ENCODE data around the gene WDSUB1.

WDSUB1 gene

GRCh38 chr2:159307942-159308341 lies 21.4 kb upstream of the WDSUB1 start:
- H3K4ac ChIP-seq (ENCODE audit: low read depth in 1 of 2, low read length in 2 of 2) = no peak overlapping the region
- H3K27me3 ChIP-seq (ENCODE audit: control insufficient read depth in 1 of 2, insufficient read depth in 1 of 2, low read length in 2 of 2) = no peaks in the 10 kb centered on the region
- H3K14ac ChIP-seq (ENCODE audit: low read length in 2 of 2) = no peak overlapping the region
- H4K91ac ChIP-seq (ENCODE audit: low read length) = no peak overlapping the region
- H3K9me3 ChIP-seq (ENCODE audit: control insufficient read depth, low read length) = peaks cover 6% of the 10 kb centered on the region
- H2BK12ac ChIP-seq (ENCODE audit: low read length in 2 of 2) = no peak overlapping the region
- H3K79me1 ChIP-seq (replicated peaks; ENCODE audit: low read length, poor library complexity, severe bottlenecking) = no peaks in the 10 kb centered on the region
- no peak for DNase-seq
- H3K27ac ChIP-seq (ENCODE audit: low read length, poor library complexity, severe bottlenecking) = no peak overlapping the region
- no peak overlapping the region for H2AFZ ChIP-seq (ENCODE audit: low read depth, low read length)
- H3K23ac ChIP-seq (ENCODE audit: low read length in 2 of 2) = no peak overlapping the region
- H3K9ac ChIP-seq (ENCODE audit: low read length) = no peak overlapping the region
- no peak overlapping the region for H4K8ac ChIP-seq (ENCODE audit: low read length)
- H2BK15ac ChIP-seq (ENCODE audit: low read depth, poor library complexity, severe bottlenecking) = no peak overlapping the region
- H3K4me3 ChIP-seq (ENCODE audit: insufficient read depth in 1 of 2, low read depth in 1 of 2, low read length in 2 of 2) = no peak overlapping the region
- H2BK120ac ChIP-seq (ENCODE audit: low read depth, low read length) = no peak overlapping the region
- H3K4me1 ChIP-seq (ENCODE audit: control insufficient read depth, insufficient read depth, low read depth, low read length) = no peaks in the 10 kb centered on the region
- H3K36me3 ChIP-seq (ENCODE audit: control insufficient read depth in 1 of 2, insufficient read depth in 2 of 2, low read depth in 1 of 2, low read length in 2 of 2) = no peaks in the 10 kb centered on the region
- no peak overlapping the region for H3K4me2 ChIP-seq (ENCODE audit: low read length, poor library complexity, severe bottlenecking)
- no peak overlapping the region for H3K18ac ChIP-seq (ENCODE audit: low read depth in 1 of 2, low read length in 2 of 2)
- H2BK5ac ChIP-seq (ENCODE audit: low read depth, low read length, poor library complexity, severe bottlenecking) = no peak overlapping the region
- no peak overlapping the region for H2AK5ac ChIP-seq (ENCODE audit: low read length, severe bottlenecking)

DNA sequence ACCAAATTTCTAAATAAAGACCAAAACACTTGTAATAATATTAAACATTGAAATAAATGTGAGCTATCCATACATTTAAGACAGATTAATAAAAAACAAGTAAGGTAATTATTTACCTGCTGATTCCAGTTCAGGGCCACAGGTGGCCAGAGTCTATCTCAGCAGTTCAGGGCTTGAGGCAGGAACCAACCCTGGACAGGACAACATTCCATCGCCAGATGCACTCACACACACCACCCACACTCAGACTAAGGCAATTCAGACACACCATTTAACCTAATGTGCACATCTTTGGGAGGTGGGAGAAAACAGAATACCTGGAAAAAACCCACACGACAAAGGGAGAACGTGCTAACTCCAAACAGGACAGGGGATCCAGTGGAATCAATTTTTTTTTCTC lies 14.1 kb upstream of the WDSUB1 start:
- WGBS = 96% methylated on average over 2 of the region's 3 CpGs
- H3K27ac ChIP-seq (ENCODE audit: low read length, poor library complexity, severe bottlenecking) = no peak overlapping the region

GRCh38 chr2:159298967-159299366 lies 12.5 kb upstream of the WDSUB1 start:
- Histone ChIP-seq H3K27ac (ENCODE audit: low read length, poor library complexity, severe bottlenecking) (no peak overlapping the region), H4K91ac (ENCODE audit: low read length) (no peak overlapping the region), H3K9ac (ENCODE audit: low read length) (no peak overlapping the region), H3K4me2 (ENCODE audit: low read length, poor library complexity, severe bottlenecking) (no peak overlapping the region), H2AK5ac (ENCODE audit: low read length, severe bottlenecking) (no peak overlapping the region), H2BK15ac (ENCODE audit: low read depth, poor library complexity, severe bottlenecking) (no peak overlapping the region), H3K4ac (ENCODE audit: low read depth in 1 of 2, low read length in 2 of 2) (no peak overlapping the region), H3K14ac (ENCODE audit: low read length in 2 of 2) (no peak overlapping the region), H2BK5ac (ENCODE audit: low read depth, low read length, poor library complexity, severe bottlenecking) (no peak overlapping the region), H2AFZ (ENCODE audit: low read depth, low read length) (no peak overlapping the region), H4K8ac (ENCODE audit: low read length) (no peak overlapping the region), H3K27me3 (ENCODE audit: control insufficient read depth in 1 of 2, insufficient read depth in 1 of 2, low read length in 2 of 2) (no peaks in the 10 kb centered on the region), H3K79me1 (replicated peaks; ENCODE audit: low read length, poor library complexity, severe bottlenecking) (no peaks in the 10 kb centered on the region), H3K9me3 (ENCODE audit: control insufficient read depth, low read length) (no peaks in the 10 kb centered on the region), H3K36me3 (ENCODE audit: control insufficient read depth in 1 of 2, insufficient read depth in 2 of 2, low read depth in 1 of 2, low read length in 2 of 2) (no peaks in the 10 kb centered on the region), H2BK12ac (ENCODE audit: low read length in 2 of 2) (no peak overlapping the region), H3K4me3 (ENCODE audit: insufficient read depth in 1 of 2, low read depth in 1 of 2, low read length in 2 of 2) (no peak overlapping the region), H3K4me1 (ENCODE audit: control insufficient read depth, insufficient read depth, low read depth, low read length) (peaks cover 1% of the 10 kb centered on the region), H2BK120ac (ENCODE audit: low read depth, low read length) (no peak overlapping the region), H3K18ac (ENCODE audit: low read depth in 1 of 2, low read length in 2 of 2) (no peak overlapping the region), H3K23ac (ENCODE audit: low read length in 2 of 2) (no peak overlapping the region)
- no peak for DNase-seq

More for the DNA sequence above, 14.1 kb upstream of the WDSUB1 start:
- DNase-seq = no peak
- H4K91ac ChIP-seq (ENCODE audit: low read length) = no peak overlapping the region
- H3K9me3 ChIP-seq (ENCODE audit: control insufficient read depth, low read length) = peaks cover 6% of the 10 kb centered on the region
- no peak overlapping the region for H3K23ac ChIP-seq (ENCODE audit: low read length in 2 of 2)
- no peak overlapping the region for H2BK120ac ChIP-seq (ENCODE audit: low read depth, low read length)
- H2AK5ac ChIP-seq (ENCODE audit: low read length, severe bottlenecking) = no peak overlapping the region
- no peaks in the 10 kb centered on the region for H3K27me3 ChIP-seq (ENCODE audit: control insufficient read depth in 1 of 2, insufficient read depth in 1 of 2, low read length in 2 of 2)
- no peak overlapping the region for H3K4me3 ChIP-seq (ENCODE audit: insufficient read depth in 1 of 2, low read depth in 1 of 2, low read length in 2 of 2)
- no peak overlapping the region for H3K18ac ChIP-seq (ENCODE audit: low read depth in 1 of 2, low read length in 2 of 2)
- no peaks in the 10 kb centered on the region for H3K79me1 ChIP-seq (replicated peaks; ENCODE audit: low read length, poor library complexity, severe bottlenecking)
- no peak overlapping the region for H2BK12ac ChIP-seq (ENCODE audit: low read length in 2 of 2)
- H3K4me1 ChIP-seq (ENCODE audit: control insufficient read depth, insufficient read depth, low read depth, low read length) = peaks cover 1% of the 10 kb centered on the region
- H2AFZ ChIP-seq (ENCODE audit: low read depth, low read length) = no peak overlapping the region
- H3K9ac ChIP-seq (ENCODE audit: low read length) = no peak overlapping the region
- no peak overlapping the region for H2BK5ac ChIP-seq (ENCODE audit: low read depth, low read length, poor library complexity, severe bottlenecking)
- no peak overlapping the region for H3K4ac ChIP-seq (ENCODE audit: low read depth in 1 of 2, low read length in 2 of 2)
- no peak overlapping the region for H3K4me2 ChIP-seq (ENCODE audit: low read length, poor library complexity, severe bottlenecking)
- H4K8ac ChIP-seq (ENCODE audit: low read length) = no peak overlapping the region
- H3K36me3 ChIP-seq (ENCODE audit: control insufficient read depth in 1 of 2, insufficient read depth in 2 of 2, low read depth in 1 of 2, low read length in 2 of 2) = no peaks in the 10 kb centered on the region
- H3K14ac ChIP-seq (ENCODE audit: low read length in 2 of 2) = no peak overlapping the region
- no peak overlapping the region for H2BK15ac ChIP-seq (ENCODE audit: low read depth, poor library complexity, severe bottlenecking)

DNA sequence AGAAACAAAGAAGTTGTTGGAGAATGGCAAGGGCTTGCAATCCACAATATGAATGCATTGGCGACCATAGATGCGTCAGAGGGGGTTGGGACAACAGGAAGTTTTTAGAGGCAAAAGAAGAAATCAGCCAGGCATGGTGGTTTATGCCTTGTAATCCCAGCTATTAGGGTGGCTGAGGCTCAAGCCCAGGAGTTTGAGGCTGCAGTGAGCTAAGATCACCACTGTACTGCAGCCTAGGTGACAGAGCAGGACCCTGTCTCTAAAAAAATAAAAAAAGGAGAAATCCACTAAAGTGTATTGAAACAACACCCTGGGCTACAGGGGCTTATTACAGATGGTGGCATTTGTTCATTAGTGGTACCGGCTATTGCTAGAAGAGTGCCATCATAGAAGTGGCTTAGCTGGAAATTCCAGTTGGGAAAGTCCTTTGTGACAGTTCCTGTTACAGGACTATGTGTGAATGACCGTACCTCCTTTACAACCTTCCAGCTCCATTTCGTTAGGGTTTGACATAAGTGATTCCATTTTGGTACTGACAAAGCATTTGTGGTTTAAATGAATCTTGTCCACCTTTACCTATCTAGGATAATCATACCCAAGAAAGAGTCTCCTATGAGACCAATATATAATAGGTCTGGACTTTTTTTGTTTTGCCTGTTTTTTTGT lies 10.7 kb upstream of the WDSUB1 start:
- Histone ChIP-seq H3K4me3 (ENCODE audit: insufficient read depth in 1 of 2, low read depth in 1 of 2, low read length in 2 of 2) (no peak overlapping the region), H3K9me3 (ENCODE audit: control insufficient read depth, low read length) (no peaks in the 10 kb centered on the region), H2BK15ac (ENCODE audit: low read depth, poor library complexity, severe bottlenecking) (no peak overlapping the region), H2BK12ac (ENCODE audit: low read length in 2 of 2) (no peak overlapping the region), H3K4ac (ENCODE audit: low read depth in 1 of 2, low read length in 2 of 2) (no peak overlapping the region), H3K4me2 (ENCODE audit: low read length, poor library complexity, severe bottlenecking) (no peak overlapping the region), H3K18ac (ENCODE audit: low read depth in 1 of 2, low read length in 2 of 2) (no peak overlapping the region), H2AK5ac (ENCODE audit: low read length, severe bottlenecking) (no peak overlapping the region), H2BK120ac (ENCODE audit: low read depth, low read length) (no peak overlapping the region), H3K36me3 (ENCODE audit: control insufficient read depth in 1 of 2, insufficient read depth in 2 of 2, low read depth in 1 of 2, low read length in 2 of 2) (no peaks in the 10 kb centered on the region), H3K14ac (ENCODE audit: low read length in 2 of 2) (no peak overlapping the region), H3K27ac (ENCODE audit: low read length, poor library complexity, severe bottlenecking) (no peak overlapping the region), H3K27me3 (ENCODE audit: control insufficient read depth in 1 of 2, insufficient read depth in 1 of 2, low read length in 2 of 2) (no peaks in the 10 kb centered on the region), H3K79me1 (replicated peaks; ENCODE audit: low read length, poor library complexity, severe bottlenecking) (no peaks in the 10 kb centered on the region), H3K9ac (ENCODE audit: low read length) (no peak overlapping the region), H4K91ac (ENCODE audit: low read length) (no peak overlapping the region), H3K4me1 (ENCODE audit: control insufficient read depth, insufficient read depth, low read depth, low read length) (peaks cover 1% of the 10 kb centered on the region), H2AFZ (ENCODE audit: low read depth, low read length) (no peak overlapping the region), H2BK5ac (ENCODE audit: low read depth, low read length, poor library complexity, severe bottlenecking) (no peak overlapping the region), H3K23ac (ENCODE audit: low read length in 2 of 2) (no peak overlapping the region), H4K8ac (ENCODE audit: low read length) (no peak overlapping the region)
- 98% methylated on average over 4 of the region's 5 CpGs for WGBS
- no peak for DNase-seq

Data from mesenchymal stem cell (in vitro differentiated cells and primary cell).